Breast epithelium (tissue), 4 donors: ENCODE measurements around the gene HNRNPA2B1. TPM values are rescaled to one million over a fixed set of nuclear protein-coding genes. Genes with fewer than 3 reads are reported as not detected.

ENCODE experiments used
- DNase-seq, 2 donors: peaks; one replicate each; pipeline ENCODE4 v3.0.0-alpha.2; 2019; ENCODE audit warnings: low spot score in 2 of 2
- H3K27ac ChIP-seq, 2 donors: fragments of 200-600 bp; sonication (generic) in 1 of 2; one replicate each; pipeline ENCODE4 v1.5.1; 2016 to 2019; ENCODE audit warnings: mild to moderate bottlenecking in 1 of 2
- H3K27me3 ChIP-seq, 2 donors: fragments of 200-600 bp; sonication (generic) in 1 of 2; one replicate each; pipeline versions ENCODE4 v1.5.1 to v1.6.0; 2017 to 2019; ENCODE audit warnings: control low read depth in 1 of 2, mild to moderate bottlenecking in 1 of 2
- H3K36me3 ChIP-seq: fragments of 200-600 bp; one replicate; pipeline ENCODE4 v1.5.1; 2019
- H3K4me1 ChIP-seq, 2 donors: fragments of 200-600 bp; sonication (generic); one replicate each; pipeline ENCODE4 v1.5.1; 2016 to 2019; ENCODE audit warnings: control low read depth in 1 of 2
- H3K4me3 ChIP-seq, 3 donors: fragments of 200-600 bp; sonication (generic); 1 replicate in 2 of 3; 2 replicates in 1 of 3; pipeline ENCODE4 v1.5.1; 2016 to 2019; ENCODE audit warnings: mild to moderate bottlenecking in 3 of 3, moderate library complexity in 2 of 3
- H3K9me3 ChIP-seq, 2 donors: fragments of 200-600 bp; sonication (generic) in 1 of 2; one replicate each; pipeline ENCODE4 v1.5.1; 2016 to 2019; ENCODE audit warnings: control low read depth in 1 of 2
- POLR2A ChIP-seq: fragments of 450-650 bp; IDR thresholded peaks from one replicate; pipeline ENCODE4 v1.6.1; 2016; ENCODE audit warnings: antibody characterized with exemption, mild to moderate bottlenecking, moderate library complexity
- POLR2AphosphoS5 ChIP-seq, 3 donors: sonication (generic); formaldehyde crosslinking; IDR thresholded peaks; one replicate each; pipeline ENCODE4 v1.6.1; 2017; ENCODE audit warnings: antibody characterized with exemption in 3 of 3
- intact Hi-C: fragments of 100-400 bp; cut with DNase I; formaldehyde crosslinking; loops from one replicate; pipeline ENCODE4 v1.15.1; 2023; ENCODE audit warnings: low total_unique reads
- total RNA-seq, 3 donors: library from RNA; depleted of rRNA; stranded (reverse); fragments of >200 nt; gene quantifications; one replicate each; pipeline ENCODE4 v1.1.0, GENCODE V29; 2016
- TF ChIP-seq, protein P1 (sequence below), 3 donors: fragments of 450-650 bp; IDR thresholded peaks; one replicate each; pipeline ENCODE4 v1.5.1; 2016 to 2017; ENCODE audit warnings: antibody characterized with exemption in 3 of 3, mild to moderate bottlenecking in 3 of 3, moderate library complexity in 3 of 3

HNRNPA2B1 gene
- total RNA-seq, 3 donors from 2014 or later, result 168 to 324 (median 282) TPM

DNA sequence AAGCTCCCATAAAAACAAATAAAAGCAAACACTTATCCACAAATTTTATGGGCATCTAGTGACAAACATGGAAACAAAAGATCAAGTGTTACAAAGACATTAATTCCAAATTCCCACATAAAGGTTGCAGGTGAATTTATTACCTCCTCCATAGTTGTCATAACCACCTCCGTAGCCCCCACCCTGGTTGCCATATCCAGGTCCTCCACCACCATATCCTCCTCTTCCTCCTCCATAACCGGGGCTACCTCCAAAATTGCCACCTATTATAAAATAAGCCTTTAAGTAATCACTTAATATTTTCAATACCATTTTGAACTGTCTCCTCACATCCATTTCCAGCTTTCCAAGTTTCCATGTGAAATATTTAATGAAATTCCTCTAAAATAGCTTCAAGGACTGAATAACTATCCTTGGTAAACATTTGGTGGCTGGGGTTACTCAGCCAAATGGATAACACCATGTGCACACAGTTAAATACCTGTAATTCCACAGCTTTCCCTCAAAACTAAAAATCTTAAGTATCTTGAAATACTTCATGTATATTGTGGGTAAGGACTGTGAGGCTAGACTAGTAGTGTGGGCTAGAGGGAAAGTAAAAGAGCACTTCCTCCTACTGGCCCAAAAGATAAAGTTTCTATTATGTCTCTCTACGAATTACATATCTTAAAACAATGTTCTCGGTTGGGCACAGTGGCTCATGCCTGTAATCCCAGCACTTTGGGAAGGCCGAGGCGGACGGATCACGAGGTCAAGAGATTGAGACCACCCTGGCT, 6.9 kb downstream of the HNRNPA2B1 start:
- Histone ChIP-seq H3K27me3 (no peaks in the 10 kb centered on the region), H3K4me3 (peak overlapping the region in 1 of 3 donors; percentile 29), H3K9me3 (no peaks in the 10 kb centered on the region), H3K4me1 (peaks cover 2 to 35% of the 10 kb centered on the region in 2 donors), H3K27ac (peak overlapping the region; percentile 37 to 60), H3K36me3 (no peaks in the 10 kb centered on the region)
- no peak for TF ChIP-seq POLR2AphosphoS5 (IDR thresholded peaks at IDR 0.05)
- TF ChIP-seq POLR2A, result no peak
- TF ChIP-seq, protein P1, sequence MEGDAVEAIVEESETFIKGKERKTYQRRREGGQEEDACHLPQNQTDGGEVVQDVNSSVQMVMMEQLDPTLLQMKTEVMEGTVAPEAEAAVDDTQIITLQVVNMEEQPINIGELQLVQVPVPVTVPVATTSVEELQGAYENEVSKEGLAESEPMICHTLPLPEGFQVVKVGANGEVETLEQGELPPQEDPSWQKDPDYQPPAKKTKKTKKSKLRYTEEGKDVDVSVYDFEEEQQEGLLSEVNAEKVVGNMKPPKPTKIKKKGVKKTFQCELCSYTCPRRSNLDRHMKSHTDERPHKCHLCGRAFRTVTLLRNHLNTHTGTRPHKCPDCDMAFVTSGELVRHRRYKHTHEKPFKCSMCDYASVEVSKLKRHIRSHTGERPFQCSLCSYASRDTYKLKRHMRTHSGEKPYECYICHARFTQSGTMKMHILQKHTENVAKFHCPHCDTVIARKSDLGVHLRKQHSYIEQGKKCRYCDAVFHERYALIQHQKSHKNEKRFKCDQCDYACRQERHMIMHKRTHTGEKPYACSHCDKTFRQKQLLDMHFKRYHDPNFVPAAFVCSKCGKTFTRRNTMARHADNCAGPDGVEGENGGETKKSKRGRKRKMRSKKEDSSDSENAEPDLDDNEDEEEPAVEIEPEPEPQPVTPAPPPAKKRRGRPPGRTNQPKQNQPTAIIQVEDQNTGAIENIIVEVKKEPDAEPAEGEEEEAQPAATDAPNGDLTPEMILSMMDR (IDR thresholded peaks at IDR 0.05), result no peak
- no peak for DNase-seq
- intact Hi-C loops, result no loop called here

DNA sequence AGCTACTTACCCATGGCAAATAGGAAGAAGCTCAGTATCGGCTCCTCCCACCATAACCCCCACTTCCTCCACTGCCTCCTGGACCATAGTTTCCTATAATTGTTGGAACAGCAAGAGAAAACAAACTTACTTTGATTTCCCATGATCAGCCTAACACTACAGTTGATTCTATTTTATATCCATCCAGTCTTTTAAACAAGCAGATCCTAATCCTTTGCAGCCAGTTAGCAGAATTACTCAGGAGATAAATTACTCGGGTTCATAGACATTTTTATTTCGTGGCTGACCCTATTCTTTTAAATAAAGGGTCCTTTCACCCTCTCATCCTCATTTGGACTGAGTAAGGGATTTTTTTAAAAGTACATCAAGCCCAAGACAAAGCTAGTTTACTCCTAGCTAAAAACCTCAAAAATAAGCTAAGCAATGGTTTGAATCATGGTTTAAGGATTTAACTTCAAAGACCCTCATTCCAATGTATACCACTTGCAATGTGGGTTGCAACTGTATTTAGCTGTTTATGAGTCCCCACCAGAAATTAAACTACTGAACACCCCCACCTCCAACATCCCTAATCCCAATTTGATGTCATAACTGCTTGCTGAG, 8.0 kb downstream of the HNRNPA2B1 start:
- Histone ChIP-seq H3K27me3 (no peaks in the 10 kb centered on the region), H3K9me3 (no peaks in the 10 kb centered on the region), H3K27ac (no peak overlapping the region), H3K4me3 (no peak overlapping the region), H3K36me3 (no peaks in the 10 kb centered on the region), H3K4me1 (peaks cover 2 to 32% of the 10 kb centered on the region in 2 donors)
- no peak for DNase-seq
- intact Hi-C loops, result no loop called here
- no peak for TF ChIP-seq POLR2AphosphoS5 (IDR thresholded peaks at IDR 0.05)
- TF ChIP-seq, protein P1 (IDR thresholded peaks at IDR 0.05), result no peak
- no peak for TF ChIP-seq POLR2A

DNA sequence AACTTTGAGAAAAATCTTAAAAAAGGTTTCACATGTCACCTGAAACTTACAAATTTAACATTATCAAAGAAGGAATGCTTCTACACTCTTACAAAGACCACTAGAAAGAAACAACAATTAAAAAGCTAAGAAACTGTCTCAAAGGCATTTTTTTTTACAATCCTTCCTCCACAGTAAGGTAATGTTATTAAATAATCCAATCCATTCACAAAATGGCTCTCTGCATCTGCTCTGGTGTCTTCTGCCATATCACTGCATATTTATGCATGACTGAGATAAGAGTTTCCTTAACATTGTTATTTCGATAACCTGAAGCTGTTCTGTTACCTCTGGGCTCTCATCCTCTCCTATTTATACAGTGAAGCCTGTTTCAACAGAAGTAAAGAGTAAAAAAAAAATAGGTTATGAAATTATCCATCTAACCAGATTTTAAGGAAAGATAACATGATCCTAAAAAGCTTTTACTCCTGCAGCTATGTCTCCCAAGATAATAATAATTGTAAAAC, 8.5 kb downstream of the HNRNPA2B1 start:
- no peak for DNase-seq
- intact Hi-C loops, result no loop called here
- Histone ChIP-seq H3K36me3 (no peaks in the 10 kb centered on the region), H3K27me3 (no peaks in the 10 kb centered on the region), H3K27ac (no peak overlapping the region), H3K9me3 (no peaks in the 10 kb centered on the region), H3K4me3 (no peak overlapping the region), H3K4me1 (peaks cover 2 to 28% of the 10 kb centered on the region in 2 donors)
- TF ChIP-seq, protein P1 (IDR thresholded peaks at IDR 0.05), result no peak
- TF ChIP-seq POLR2AphosphoS5 (IDR thresholded peaks at IDR 0.05), result no peak
- no peak for TF ChIP-seq POLR2A

DNA sequence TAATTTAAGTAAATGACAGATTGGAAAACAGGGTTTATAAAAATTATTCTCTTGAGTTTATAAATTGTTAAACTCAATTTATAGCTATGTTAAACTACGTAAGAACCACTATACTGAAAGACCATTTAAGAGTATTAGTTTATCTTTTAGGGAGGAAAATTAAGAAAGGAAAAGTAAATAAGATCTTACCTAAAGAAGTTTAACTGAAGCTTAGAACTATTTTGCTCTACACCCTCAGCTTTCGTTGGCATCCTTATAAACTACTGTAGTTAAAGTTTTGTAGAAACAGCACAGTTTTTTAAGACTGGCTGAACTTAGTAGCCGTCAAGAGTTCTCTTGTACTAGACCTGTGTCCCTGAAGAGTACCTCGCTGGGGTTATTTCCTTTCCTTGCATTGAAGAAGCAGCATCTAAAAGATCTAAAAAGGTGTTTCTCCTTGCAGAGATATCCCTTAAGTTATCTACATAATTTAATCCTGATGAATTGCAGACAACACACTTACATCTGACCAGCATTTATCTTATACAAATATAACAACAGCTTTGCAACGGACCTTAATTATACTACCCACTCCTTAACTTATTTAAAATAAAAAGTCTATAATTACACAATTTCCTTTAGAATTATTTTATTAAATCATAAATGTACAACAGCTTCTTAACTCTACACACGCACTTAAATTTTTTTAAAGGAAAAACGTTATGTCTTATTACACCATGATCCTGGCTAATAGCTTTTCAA, 9.1 kb downstream of the HNRNPA2B1 start:
- Histone ChIP-seq H3K36me3 (no peaks in the 10 kb centered on the region), H3K27me3 (no peaks in the 10 kb centered on the region), H3K9me3 (no peaks in the 10 kb centered on the region), H3K4me3 (no peak overlapping the region), H3K27ac (no peak overlapping the region), H3K4me1 (peaks cover 2 to 24% of the 10 kb centered on the region in 2 donors)
- intact Hi-C loops, result no loop called here
- TF ChIP-seq, protein P1 (IDR thresholded peaks at IDR 0.05), result no peak
- TF ChIP-seq POLR2A (no peak), POLR2AphosphoS5 (IDR thresholded peaks at IDR 0.05) (no peak)
- no peak for DNase-seq
